ENCODE results near the gene NFIA. TPM values are rescaled to one million over a fixed set of nuclear protein-coding genes. Genes with fewer than 3 reads are reported as not detected.

The NFIA gene
- total and polyA plus RNA-seq, 2 of the 13 experiments (the other 11 are each of a cell fraction or from before 2014, with no cell fraction given), result 14.7 to 28.5 TPM

DNA sequence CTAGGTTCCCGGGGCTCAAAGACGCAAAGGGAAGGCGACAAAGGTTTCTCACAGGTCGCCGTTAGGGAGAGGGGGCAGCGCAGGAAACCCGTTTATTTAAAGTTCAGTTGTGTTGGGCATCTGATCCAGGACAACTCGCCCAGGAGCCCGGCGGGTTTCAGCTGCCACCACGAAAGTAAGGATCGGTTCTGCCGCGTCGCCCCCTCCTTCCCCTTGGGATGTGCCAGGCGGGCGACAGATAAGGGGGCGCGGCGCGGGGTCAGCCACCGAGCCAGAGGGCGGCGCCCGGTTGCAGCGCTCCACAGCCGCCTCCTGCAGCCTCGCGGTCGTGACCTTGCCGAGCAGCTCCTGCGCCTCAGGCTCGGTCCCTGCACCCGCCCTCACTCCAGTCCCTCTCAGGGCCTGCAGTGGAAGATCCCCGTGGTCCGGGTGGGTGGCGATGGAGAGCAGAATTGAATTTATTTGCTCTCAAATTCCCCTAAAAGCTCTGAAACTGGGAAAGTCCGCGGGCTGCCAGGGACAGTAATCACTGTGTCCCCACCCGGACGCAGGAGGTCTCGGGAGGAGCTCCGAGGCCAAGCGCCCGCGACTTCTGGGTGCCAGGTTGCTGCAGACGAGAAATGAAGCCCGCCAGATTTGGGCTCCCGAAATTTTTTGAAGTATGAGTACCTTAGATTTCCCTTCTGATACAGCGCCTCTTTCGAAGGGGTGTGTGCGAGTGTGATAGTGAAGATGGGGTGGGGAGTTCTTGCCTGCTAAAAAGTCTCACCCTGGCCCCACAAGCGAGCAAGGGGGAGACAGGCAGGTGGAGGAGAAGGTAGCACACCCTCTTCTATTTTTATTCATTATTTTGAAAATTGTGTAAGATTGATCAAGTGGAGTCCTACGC is 28.4 kb upstream of the NFIA start (continued):
- TF ChIP-seq, protein P1, sequence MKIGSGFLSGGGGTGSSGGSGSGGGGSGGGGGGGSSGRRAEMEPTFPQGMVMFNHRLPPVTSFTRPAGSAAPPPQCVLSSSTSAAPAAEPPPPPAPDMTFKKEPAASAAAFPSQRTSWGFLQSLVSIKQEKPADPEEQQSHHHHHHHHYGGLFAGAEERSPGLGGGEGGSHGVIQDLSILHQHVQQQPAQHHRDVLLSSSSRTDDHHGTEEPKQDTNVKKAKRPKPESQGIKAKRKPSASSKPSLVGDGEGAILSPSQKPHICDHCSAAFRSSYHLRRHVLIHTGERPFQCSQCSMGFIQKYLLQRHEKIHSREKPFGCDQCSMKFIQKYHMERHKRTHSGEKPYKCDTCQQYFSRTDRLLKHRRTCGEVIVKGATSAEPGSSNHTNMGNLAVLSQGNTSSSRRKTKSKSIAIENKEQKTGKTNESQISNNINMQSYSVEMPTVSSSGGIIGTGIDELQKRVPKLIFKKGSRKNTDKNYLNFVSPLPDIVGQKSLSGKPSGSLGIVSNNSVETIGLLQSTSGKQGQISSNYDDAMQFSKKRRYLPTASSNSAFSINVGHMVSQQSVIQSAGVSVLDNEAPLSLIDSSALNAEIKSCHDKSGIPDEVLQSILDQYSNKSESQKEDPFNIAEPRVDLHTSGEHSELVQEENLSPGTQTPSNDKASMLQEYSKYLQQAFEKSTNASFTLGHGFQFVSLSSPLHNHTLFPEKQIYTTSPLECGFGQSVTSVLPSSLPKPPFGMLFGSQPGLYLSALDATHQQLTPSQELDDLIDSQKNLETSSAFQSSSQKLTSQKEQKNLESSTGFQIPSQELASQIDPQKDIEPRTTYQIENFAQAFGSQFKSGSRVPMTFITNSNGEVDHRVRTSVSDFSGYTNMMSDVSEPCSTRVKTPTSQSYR (CRISPR knock-in tag; IDR thresholded peaks at IDR 0.05; ENCODE audit: borderline replicate concordance), result no peak
- no peak for TF ChIP-seq KLF16 (CRISPR knock-in tag; IDR thresholded peaks at IDR 0.05)
- no peak for TF ChIP-seq MEIS1 (CRISPR knock-in tag; IDR thresholded peaks at IDR 0.05; ENCODE audit: borderline replicate concordance)
- TF ChIP-seq RBM39 (IDR thresholded peaks at IDR 0.05; ENCODE audit: low read depth, low read length, poor library complexity, severe bottlenecking), result peak; percentile 50
- TF ChIP-seq FOSL2 (CRISPR knock-in tag; IDR thresholded peaks at IDR 0.05), result no peak
- TF ChIP-seq ZNF605 (CRISPR knock-in tag; IDR thresholded peaks at IDR 0.05), result no peak
- peak; percentile 68 for TF ChIP-seq POGZ (CRISPR knock-in tag; IDR thresholded peaks at IDR 0.05)
- no peak for TF ChIP-seq ZNF407 (CRISPR knock-in tag; IDR thresholded peaks at IDR 0.05; ENCODE audit: not compliant biosample characterization)
- TF ChIP-seq, protein P2, sequence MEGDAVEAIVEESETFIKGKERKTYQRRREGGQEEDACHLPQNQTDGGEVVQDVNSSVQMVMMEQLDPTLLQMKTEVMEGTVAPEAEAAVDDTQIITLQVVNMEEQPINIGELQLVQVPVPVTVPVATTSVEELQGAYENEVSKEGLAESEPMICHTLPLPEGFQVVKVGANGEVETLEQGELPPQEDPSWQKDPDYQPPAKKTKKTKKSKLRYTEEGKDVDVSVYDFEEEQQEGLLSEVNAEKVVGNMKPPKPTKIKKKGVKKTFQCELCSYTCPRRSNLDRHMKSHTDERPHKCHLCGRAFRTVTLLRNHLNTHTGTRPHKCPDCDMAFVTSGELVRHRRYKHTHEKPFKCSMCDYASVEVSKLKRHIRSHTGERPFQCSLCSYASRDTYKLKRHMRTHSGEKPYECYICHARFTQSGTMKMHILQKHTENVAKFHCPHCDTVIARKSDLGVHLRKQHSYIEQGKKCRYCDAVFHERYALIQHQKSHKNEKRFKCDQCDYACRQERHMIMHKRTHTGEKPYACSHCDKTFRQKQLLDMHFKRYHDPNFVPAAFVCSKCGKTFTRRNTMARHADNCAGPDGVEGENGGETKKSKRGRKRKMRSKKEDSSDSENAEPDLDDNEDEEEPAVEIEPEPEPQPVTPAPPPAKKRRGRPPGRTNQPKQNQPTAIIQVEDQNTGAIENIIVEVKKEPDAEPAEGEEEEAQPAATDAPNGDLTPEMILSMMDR (CRISPR knock-in tag; IDR thresholded peaks at IDR 0.05), result peak; percentile 69
- TF ChIP-seq, protein P3, sequence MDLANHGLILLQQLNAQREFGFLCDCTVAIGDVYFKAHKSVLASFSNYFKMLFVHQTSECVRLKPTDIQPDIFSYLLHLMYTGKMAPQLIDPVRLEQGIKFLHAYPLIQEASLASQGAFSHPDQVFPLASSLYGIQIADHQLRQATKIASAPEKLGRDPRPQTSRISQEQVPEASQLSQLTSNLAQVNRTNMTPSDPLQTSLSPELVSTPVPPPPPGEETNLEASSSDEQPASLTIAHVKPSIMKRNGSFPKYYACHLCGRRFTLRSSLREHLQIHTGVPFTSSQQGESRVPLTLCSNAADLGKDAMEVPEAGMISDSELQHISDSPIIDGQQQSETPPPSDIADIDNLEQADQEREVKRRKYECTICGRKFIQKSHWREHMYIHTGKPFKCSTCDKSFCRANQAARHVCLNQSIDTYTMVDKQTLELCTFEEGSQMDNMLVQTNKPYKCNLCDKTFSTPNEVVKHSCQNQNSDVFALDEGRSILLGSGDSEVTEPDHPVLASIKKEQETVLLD (CRISPR knock-in tag; IDR thresholded peaks at IDR 0.05; ENCODE audit: low read depth), result no peak
- TF ChIP-seq TCF12 (IDR thresholded peaks at IDR 0.05), result no peak
- no peak for TF ChIP-seq TCF12 (CRISPR knock-in tag; IDR thresholded peaks at IDR 0.05)
- TF ChIP-seq PAWR (CRISPR knock-in tag; IDR thresholded peaks at IDR 0.05; ENCODE audit: borderline replicate concordance), result no peak
